Hepatic stellate cell (primary cell): ENCODE results near the gene DCANP1.

Experiments used
- DNase-seq: peaks from one replicate; pipeline ENCODE4 v3.0.0; 2011; ENCODE audit warnings: low spot score

DCANP1 gene

DNA sequence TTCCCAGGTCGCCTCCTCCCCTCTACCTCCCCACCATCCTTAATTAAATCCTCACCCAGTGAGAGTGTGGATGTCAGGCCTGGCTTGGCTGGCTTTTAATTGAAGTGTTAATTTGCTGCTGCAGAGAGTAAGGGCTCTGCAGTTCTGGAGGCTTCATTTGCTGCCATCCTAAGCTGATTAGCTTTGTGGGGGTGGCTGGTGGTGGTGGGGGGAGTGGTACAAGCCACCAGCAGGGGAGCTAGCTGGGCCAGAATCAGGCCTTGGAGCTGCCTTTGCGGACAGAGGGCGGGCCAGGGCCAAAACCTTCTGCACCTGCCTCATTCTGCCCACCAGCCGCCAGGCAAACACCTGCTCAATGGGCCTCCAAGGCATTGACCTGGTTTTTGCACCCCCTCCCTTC, 31.8 kb upstream of the DCANP1 start:
- no peak for DNase-seq

DNA sequence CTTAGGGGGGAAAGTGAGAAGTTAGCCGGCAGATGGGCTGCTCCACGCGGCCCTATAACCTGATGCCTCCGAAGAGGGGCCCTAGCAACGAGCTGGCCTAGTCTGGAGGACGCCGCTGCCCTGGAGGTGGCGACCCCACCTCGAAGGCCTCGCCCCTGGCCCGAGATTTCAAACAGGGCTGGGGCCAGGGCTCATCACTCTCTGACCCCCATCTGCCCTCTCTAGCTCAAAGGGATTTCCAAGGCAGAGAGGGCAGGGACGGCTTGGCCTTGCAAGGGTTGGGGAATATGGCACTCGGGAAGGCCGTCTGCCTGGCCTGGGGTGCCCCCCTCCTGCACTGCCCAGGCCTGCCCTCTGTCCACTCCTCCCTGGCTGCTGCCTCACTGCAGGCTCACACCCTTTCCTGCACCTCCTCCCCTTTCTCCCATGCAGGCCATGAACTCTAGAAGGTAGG, 30.5 kb upstream of the DCANP1 start:
- DNase-seq = no peak

DNA sequence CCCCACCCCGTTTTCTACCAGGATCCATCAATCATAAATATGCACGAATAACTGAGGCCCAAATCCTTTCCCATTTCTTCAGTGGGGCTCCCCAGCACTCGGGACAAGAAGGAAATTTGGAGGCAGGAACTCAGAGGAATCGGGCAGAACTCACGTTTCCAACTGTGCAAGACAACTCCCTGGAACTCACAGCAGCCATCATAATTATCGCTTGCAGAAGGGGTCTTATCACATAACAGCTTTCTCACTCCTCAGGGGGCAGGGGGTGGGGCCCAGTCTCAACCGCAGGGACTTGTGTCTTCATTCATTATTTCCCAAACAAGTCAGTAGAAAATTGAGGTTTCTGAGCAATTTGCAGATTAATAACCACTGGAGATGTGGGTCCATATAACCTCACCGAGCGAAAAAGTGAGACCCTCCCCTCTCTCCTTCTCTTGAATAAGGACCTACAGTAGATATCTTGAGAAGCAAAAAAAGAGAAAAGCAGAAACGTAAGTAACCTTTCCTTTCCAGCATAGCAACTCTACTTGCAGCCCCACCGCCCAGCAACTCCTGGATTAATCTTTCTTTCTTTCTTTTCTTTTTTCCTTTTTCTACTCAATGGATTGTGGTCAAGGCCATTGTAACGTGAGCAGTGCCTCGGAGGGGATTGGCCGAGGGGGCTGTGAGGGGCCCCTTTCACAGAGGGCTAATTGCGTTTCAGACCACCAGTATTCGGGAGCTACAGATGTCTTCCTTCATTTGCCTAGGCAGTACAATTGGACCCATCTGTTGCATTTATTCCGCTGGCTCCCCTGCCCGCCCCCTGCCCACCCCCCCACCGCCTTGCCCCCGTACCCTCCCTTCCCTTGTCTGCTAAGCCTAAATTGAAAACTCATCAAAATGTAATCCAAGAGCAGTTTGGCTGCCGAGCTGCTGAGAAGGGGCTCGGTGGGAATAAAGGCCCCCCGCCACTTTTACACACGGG, 29.8 kb upstream of the DCANP1 start:
- no peak for DNase-seq

DNA sequence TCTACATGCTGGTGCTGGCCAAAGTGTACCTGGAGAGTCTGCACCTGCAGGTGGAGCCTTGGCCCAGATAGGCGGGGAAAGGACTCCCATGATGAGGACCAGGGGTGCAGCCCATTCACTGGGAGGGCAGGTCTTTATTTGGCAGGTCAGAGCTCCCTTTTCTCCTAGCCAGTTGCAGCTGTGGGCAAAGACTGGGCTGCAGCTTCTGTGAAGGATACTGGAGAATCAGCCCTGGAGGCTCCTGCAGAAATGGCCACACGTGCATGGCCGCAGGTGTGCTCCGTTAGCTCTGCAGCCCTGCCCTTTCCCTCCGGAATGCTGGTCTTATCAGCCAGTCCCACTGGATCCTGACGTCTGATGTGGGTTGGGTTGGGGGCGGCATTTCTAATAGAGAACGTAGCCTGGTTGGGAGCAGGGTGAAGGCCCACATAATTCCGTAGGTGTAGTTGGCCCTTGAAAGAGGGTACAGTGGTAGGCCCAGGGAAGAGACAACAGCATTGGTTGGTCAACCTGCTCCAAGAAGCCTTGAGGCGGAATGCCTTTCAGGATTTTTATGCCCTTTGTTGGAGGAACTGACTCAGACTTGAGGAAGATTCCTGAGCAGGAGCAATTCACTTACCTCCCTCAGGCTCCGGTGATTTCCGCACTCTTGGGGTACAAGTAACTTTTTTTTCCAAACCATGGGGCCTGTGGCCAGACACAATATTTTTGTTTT, 27.0 kb upstream of the DCANP1 start:
- DNase-seq = no peak

DNA sequence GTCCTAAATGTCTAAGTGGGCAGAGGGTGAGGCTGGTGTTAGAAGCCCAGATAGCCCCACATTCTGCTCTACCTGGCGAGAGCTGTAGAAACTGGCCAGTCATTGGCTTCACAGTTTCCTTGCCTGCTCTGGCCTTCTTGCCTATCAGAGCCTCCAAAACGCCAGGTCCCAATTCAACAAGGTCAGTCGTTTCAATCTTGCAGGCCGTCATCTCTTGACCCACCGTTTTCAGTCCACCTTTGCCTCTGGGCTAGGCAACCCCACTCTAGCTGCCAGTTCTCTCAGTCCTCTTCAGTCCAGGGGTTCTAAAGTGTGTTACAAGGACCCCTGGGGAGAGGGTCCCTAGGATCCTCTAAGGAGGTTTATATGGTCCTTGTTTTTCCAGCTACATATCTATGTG, 25.0 kb upstream of the DCANP1 start:
- no peak for DNase-seq

DNA sequence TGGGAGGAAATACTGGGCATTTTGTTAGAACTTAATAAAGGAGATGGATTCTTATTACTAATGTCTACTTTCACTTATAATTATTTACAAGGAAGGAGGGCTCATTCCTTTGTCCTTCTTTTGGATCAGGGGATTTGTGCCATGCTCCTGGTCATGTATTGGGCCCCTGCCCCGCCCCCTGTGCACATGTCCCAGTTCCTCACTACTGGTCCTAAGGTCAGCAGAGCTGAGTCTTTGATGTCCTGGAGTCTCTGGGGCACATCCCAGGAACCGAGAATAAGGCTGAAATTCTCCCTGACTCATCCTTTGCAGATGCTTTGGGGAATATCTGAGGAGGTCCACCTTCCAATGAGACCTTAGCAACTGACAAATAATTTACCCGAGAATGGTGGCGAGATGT, 24.6 kb upstream of the DCANP1 start:
- no peak for DNase-seq

DNA sequence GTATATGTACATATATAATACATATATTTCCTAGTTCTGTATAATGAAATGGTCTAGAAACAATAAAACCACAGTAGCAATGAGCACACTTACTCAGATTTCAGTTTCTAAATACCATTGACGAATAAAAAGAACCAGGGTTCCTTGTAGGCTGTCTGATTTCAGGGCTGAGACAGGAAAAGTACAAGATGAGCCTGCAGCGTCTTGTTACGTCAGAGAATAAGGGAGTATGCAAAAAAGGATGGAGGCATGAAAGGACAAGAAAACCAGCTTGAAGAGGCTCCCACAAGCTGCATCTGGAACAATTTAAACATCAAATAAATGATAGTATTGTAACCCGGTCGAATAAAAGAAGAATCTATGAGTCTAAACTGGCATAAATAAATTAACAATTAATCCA, 22.8 kb upstream of the DCANP1 start:
- DNase-seq = no peak

DNA sequence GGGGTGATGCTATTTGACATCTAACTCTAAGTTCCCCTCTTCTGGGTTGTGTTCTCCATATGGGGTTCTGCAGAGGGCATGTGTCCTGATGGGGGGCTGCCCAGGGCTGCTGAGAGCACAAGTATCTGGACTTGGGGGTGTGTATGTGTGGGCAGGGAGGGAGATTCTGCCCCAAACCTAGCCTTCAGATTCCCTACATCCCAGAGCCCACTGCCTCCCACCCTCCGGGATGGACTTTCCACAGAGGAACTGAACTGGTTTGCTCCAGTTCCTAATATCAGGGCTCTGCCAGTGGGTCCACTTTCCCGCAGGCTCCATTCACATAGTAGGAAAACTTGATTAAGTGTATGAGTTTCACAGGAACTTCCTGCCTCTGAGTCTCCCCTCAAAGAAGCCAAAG, 21.4 kb upstream of the DCANP1 start:
- no peak for DNase-seq

DNA sequence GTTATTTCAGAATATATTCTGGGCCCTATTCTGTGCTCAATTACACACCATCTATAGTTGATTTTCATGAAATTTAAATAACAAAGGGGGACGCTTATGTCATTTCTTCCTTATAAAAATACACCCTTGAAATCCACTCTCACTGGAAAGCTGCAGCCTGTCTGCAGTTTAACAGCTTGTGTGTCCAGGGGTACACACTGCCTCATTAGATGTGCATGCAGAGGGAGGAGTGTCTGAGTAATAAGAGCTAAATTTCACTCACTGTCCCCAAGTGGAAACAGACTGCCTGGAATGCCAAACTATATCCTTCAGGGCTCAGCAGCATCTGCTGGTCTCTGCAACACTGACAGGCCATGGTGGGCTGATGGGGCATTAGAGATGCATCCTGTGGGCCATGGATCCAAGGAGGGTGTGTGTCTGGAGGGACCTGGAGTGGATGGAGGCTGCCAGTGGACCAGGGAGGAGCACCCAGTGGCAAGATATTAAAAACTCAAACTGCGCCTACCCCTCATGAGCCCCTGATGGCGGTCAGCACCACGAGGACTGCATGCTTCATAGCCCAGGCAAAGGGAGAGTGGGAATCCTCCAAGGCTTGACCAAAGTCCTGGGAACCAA, 20.8 kb upstream of the DCANP1 start:
- no peak for DNase-seq

DNA sequence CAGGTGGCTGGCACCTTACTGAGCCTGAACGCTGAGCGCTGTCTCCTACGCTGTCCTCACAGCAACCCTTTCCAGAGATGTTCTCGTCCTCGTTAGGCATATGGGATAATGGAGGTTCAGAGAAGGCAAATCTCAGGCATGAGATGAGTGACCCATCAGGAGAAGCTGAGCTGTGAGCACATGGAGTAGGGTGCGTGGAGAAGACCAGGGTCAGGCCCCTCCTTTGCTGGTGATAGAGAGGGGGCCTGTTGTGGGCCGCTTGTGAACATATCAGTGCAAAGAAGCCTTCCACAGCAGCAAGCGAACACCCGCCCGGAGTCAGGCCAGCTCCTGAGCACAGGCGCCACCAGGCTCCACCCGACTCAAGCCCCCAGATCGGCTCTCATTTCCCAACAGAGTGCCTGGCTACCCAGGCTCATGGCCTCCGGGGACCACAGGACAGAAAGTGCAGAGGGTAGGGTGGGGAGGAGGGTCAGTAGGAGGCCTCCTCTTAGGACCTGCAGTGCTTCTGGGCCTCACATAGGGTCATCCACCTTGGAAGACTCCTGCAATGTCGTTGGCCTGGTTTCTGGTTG, 20.0 kb upstream of the DCANP1 start:
- no peak for DNase-seq

DNA sequence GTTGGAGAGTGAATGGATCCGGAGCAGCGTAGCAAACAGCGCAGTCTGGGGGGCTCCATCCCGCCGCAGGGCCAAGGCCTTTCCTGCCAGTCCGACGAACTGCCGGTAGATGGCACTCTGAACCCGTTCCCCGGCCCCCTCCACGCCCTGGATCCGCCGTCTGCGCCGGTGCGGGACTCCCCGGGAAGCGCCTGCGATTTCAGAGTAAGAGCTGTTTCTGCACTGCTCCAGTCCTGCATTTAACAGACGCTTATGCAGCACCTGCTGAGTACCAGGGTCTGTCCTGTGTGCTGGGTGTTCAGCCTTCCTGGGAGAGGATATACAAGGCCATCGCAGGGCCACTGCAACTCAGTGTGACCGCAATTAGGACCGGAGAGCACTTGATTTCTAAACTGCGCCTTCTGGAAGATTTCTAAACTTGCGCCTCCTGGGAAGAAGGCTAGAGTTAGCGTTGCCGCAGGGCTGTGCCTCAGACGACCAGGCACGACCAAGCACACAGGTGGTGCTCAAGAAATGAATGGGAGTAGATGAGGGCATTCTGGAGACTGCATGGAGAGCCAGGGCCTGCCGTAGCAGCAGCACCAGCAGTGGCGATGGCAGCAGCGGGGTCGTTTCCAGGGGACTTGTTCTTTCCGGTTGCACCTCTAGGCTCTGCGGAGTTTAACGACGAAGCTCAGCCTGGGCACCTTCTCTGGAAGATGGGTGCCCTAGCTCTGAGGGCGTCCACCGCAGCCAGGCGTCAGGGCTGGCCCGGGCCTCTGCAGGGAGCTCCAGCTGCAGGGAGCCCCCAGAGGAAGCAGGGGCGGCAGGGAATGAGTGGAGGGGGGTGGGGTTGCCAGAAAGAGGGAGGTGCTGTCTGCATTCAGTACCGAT, 19.3 kb upstream of the DCANP1 start:
- peak; percentile 91 for DNase-seq

DNA sequence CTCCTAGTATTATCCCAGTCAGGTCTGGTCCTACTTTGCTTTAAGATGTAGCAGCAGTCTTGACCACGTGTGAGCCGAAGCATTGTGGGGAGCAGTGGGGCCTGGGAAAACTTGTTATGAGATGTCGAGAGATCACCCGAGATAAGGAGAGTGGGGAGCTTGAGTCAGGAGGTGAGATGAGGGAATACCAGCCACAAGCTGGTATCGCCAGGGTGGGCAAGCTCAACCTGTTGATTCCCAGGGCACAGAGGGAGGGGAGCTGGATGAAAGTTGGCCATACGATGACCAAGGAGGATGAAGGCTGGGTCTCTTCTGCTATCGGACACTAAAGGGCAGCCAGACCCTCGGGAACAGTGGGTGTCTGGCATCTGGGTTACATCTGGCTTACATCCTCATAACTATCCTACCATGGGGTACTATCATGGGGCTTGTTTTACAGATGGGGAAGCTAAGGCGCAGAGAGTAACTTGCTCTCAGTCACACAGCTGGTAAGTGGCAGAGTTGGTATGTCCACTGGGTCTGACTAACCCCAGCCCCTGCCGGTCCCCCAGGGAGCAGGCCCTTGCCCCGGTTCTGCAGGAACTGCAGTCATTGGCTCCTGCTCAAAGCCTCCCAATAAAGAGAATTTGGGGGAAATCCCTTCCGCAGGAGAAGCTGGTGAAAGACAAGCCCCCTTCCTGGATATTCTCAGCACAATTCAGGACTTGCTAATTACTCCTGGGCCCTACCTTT, 18.4 kb upstream of the DCANP1 start:
- DNase-seq = no peak

DNA sequence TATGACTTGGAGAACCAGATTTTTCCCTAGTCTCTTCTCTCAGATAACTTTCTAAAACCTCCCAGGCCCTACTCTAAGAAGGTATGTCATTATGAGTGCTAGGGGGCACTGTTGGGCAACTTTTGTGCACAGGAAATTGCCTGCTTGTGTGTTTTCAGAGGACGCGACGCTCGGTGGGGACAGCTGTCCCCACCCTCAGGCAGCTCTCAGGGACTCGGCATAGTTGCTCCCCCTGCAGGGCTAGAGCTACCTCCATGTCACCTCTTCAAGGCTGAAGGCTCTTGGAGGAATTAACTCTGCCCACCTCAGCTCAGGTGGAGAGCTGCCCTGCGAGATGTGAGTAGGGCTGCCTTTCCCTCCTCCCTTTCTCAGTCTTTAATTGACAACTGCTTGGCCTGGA, 15.2 kb upstream of the DCANP1 start:
- peak; percentile 56 for DNase-seq

DNA sequence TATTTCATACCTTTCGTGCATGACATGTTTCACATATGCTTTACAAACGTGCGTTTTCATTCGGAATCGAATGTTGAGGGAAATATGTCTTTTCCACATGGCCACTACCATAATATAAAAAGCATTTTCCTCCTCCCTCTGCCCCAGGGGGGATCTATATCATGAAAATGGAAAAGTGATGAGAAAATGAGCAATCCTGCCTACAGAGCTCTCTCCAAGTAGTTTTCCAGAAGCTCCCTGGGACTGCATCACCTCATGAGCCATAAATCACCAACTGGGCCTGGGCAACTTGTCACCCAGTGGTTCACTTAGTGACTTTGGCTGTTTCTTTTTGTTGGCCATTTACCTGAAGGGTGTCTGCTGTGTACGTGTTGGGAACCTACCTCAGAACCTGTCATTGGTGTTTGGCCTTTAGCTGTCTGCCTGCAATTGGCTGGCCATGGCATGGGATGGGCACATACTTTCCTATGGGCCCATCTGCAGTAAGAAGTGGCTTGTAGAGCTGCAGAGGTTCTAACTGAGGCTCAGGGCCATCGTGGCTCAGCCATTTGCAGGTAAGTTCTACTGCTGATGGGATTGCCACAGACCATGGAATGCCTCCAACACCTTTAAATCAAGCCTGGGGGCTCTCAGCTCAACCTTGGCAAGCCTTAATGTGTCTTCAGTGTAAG, 14.5 kb upstream of the DCANP1 start:
- DNase-seq = no peak

DNA sequence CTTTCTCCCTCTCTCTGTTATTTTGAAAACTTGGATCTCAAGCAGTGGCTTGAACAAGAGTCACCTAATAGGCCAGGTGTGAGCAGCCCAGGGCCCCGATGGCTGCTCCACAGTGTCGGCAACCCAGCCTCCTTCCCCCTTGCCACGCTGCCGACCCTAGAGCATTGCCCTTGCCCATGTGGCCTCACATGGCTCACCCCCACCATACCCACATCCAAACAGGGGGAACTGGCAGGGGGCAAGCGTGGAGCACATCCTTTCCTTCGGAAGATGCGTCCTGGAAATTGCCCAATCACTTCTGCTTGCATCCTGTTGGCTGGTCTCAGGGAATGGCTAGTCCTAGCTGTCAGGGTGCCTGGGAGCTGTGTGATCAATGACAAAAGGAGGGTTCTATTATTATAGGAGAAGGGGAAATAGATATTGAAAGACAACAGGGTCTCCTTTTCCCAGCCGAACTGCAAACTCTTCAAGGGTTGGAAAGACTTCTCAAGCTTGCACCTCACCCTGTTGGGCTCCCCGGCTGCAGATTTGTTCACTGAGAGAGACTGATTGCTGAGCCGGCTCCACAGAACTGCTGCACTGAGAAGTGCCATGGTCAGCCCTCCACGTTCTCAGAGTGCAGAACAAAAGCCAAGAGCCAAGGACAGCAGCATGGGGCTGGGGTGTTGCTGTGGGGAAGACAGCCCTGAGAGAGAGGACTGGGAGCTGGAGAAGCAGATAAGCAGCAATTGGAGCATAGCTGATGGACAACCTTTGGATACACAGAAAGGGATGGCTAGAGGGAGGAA, 13.3 kb upstream of the DCANP1 start:
- no peak for DNase-seq

DNA sequence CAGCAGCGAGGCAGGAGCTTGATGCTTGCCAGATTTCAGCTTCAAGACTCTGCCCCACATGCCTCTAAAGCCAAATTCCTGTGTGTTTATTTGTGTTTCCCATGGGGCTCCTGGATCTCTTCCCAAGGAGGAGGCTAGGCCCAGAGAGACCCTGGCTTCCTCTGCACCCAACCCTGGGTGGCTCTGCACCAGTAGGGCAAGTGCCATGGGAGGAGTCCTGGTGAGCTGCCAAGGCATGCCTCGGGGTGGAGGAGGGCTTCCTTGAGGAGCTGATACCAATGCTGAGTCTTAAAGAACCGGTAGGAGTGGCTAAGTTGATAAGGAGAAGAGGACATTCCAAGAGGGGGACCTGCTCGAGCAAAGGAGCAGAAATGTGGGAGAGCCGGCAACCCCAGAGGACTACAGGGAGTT, 11.8 kb upstream of the DCANP1 start:
- DNase-seq = peak; percentile 70

DNA sequence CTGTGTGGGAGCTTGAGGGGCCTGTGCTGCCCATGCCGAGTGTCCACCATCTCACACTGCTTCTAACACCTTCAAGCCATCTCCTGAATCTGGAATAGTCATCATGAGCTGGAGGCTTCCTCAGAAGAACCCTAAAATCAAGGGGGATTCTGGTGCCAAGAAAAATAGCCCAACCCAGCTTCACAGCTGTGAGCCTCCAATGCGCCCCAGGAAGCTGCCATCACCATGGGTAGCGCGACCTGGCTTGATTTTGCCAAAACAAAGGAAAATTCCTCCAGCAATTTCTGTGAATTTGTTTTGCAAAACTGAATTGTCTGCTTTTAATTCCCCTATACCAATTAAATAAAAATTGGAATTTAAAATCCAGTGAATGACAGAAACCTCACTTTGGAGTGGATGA, 11.2 kb upstream of the DCANP1 start:
- DNase-seq = no peak

DNA sequence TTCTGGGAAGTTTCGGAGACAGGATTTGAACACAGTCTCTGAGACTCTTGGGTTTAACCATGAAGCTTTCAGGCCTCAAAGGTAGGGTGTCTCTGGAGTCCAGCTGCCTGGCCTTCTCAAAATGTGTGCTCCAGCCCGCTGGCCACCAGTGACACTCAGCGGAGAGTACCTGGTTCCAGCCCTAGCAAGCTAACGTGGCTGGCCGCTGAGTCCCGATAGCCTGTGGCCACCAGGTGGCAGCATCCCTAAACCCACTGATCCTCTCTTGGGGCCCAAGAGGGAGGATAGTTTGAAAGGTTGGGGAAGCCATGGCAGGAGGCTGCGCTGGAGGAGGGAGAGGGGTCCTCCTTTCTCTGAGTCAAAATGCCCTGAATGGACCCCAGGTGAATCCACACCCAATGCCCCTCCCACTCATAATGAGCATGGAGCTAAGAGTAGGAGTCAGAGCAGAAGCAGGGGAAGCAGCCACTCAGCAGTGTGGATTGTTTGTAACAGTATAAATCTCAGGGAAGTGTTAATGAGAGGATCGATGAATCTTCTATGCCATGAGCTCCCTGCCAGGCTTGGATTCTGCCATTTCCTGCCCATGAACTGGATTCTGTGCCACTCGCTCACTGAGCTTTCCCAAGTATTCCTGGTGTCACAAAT, 10.4 kb upstream of the DCANP1 start:
- DNase-seq = peak; percentile 57
